GM18520 (cell line): Measurements from ENCODE around the gene METRNL.

Experiments
- ATAC-seq: cut with Tn5 transposase; IDR thresholded peaks from one replicate; pipeline ENCODE4 v1.9.1; 2021; ENCODE audit not compliant: unreplicated experiment

The METRNL gene

DNA sequence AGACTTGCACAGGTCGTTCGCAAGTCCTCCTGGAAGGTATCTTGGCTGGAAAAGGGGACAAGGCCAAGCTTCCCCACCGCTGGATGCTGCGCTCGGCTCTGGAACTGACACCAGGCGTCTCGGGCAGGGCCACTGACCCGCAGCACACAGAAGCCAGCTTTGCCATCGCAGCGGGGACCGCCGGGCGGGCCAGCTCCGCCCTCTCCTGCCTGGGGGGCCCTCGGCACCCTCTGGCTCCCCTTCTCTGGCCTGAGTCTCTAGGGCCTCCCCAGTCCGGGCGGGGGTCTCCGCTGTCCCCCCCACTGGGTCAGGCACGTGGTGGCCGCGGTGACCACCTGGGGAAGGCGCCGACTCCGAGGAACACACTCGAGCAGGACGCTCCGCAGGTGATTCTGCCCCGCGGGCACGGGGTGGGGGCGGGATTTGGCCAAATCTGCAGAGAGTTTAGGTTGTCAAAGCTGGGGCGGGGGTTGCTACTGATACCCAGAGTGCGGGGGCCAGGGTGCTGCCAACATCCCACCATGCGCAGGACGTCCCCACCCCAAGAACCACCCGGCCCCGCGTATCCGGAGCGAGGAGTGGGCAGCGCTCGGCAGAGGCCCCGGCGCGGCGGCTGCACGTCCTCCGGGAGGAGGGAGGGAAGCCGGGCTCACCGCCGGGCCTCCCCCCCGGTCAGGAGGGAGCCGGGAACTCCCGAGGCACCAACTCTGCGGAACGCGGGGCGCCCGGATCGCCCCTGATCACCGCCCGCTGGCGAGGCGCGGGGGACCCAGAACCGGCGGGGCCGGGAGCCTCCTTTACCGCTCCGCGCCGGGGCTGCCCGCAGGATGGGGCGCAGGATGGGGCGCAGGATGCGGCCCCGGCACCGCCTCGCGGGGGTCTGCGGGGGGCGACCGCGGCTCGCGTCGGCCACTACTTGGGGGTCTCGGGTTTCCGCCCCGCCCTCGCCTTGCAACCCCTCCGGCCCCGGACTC is 744 bp upstream of the METRNL start:
- ATAC-seq = no peak

DNA sequence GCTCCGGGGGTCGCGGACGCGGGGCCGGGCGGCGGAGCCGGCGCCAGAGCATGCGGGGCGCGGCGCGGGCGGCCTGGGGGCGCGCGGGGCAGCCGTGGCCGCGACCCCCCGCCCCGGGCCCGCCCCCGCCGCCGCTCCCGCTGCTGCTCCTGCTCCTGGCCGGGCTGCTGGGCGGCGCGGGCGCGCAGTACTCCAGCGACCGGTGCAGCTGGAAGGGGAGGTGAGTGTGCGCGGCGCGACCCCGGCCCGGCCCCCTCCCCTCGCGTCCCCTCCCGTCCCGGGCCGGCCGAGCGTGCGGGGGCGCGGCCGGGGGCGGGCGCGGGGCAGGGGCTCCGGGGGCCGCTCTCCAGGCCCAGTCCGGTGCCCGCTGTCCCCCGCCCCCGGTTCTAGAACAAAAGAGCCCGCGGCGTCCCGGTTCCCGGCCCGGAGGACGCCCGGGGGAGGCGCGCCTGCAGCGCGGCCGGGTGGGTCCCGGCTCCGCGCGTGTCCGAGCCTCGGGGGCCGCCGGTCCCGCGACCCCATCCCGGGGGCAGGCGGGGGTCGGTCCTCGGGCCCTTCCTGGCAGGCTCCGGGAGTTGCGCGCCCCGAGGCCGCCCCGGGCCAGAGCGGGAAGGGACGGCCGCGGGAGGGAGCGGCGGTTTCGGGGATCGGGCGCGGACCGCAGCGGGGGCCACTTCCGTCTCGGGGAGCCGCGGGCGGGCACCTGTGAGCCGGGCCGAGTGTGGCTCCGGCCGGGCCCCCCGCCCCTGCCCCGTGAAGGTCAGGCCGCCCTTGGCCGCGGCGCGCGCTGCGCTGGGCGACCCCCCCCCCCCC is 563 bp downstream of the METRNL start:
- ATAC-seq = no peak

- no peak for ATAC-seq
Measured at GRCh38 chr17:83080579-83080857, 1.1 kb downstream of the METRNL start.

DNA sequence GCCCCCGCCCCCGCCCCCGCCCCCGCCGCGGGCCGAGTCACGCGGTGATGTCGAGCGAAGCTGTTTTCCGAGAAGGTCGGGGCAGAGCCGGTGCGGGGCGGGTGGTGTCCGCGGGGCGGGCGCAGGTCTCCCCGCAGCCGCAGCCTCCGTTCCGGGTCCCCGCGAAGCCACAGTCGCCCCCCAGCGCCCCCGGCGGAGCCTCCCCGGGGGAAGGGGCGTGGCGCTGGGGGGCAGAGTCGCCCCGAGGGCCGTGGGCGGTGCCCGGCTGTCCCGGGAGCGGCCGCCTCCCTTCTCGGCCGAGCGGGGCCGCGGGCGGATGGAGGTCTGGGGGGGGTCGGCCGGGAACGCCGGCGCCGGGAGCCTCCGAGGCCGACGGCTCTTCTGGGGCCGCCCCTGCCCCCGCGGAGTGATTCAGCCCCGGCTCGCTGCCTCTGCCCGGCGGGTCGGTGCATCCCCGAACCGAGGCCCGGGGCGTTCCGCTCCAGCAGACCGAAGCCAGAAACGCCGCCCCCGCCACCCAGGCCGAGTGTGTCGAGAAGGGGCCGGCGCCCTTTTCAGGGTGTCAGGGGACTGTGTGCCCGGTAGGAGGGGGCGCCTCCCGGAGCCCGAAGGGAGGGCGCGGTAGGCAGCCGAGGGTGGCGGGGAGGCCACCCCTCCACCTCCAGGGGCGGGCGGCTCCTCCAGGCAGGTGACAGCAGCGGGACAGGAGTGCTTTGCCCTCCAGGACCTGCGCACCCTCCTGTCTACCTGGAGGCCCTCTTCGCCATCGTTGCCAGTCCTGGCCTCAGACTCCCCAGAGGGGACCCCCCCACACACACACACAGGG is 1.7 kb downstream of the METRNL start:
- no peak for ATAC-seq

DNA sequence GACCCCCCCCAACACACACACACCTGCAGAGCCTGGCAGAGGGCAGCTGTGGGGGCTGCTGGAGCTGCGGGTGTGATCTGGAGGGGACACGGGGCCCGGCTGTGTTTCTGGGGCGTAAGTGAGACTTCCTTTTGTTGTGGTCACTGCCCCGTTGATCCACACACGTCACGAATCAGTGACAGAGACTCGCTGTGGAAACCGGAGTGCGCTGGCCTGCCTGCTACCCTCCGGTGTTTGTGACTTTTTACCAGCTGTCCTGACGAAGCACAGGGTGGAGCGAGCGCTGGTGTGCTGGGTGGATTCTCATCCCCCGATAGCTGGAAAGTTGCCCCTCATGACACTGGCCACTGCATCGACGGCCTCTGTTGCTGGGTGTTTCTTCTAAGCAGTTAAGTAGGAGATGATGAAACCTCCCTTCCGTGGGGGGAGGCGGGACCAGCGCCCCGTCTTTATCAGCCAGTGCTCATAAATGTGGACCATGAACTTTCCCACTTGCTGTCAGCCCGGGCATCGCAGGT is 2.3 kb downstream of the METRNL start:
- no peak for ATAC-seq

GRCh38 chr17:83082424-83082823 is 3.0 kb downstream of the METRNL start:
- no peak for ATAC-seq

- no peak for ATAC-seq
Measured at GRCh38 chr17:83082909-83083367, 3.5 kb downstream of the METRNL start.

- no peak for ATAC-seq
Measured at GRCh38 chr17:83083368-83084201, 4.2 kb downstream of the METRNL start.

GRCh38 chr17:83084214-83084613 is 4.8 kb downstream of the METRNL start:
- ATAC-seq = no peak

- no peak for ATAC-seq
Measured at GRCh38 chr17:83084621-83085056, 5.2 kb downstream of the METRNL start.

DNA sequence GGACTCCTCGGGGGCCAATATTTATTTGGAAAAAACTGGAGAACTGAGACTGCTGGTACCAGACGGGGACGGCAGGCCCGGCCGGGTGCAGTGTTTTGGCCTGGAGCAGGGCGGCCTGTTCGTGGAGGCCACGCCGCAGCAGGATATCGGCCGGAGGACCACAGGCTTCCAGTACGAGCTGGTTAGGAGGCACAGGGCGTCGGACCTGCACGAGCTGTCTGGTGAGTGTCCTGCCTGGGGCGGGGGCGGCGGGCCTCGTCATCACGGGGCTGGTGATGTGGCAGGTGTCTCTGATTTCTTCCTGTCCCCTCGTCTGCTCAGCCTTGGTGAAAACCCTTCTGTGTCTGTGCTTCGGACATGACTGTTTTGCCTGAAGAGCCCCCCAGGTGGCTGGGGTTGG is 5.7 kb downstream of the METRNL start:
- no peak for ATAC-seq

- ATAC-seq = no peak
Measured at GRCh38 chr17:83085526-83086198, 6.3 kb downstream of the METRNL start.

DNA sequence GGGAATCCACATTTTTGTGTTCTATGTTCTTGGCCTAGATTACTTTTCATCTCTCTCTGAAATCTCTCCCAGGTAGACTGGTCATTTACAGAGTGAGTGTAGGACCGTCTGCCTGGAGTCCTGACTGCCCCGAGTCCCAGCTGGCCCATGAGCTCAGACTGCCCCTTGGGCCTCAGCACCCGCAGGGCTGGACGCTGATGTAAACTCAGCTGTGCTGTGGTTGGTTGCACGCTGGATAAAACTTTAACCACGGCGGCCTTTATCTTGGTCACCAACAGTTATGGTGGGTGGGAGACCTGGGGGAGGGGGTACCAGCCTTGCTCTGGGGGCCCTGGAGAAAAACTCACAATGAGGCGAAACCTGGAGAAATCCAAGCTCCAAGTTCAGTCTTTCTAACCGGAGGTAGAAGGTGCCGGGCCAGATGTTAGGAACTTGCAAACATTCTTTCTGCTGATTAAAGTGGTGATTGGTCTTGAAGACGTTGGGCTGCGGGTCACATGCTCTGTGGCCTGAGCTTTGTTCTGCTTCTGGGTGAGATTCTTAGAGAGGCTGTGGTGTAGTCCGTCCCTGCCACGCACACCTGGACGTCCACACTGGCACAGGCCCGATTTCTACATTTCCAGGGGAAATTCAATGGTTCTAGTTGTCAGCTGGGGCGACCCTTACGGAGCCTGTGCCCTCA is 6.9 kb downstream of the METRNL start:
- no peak for ATAC-seq

DNA sequence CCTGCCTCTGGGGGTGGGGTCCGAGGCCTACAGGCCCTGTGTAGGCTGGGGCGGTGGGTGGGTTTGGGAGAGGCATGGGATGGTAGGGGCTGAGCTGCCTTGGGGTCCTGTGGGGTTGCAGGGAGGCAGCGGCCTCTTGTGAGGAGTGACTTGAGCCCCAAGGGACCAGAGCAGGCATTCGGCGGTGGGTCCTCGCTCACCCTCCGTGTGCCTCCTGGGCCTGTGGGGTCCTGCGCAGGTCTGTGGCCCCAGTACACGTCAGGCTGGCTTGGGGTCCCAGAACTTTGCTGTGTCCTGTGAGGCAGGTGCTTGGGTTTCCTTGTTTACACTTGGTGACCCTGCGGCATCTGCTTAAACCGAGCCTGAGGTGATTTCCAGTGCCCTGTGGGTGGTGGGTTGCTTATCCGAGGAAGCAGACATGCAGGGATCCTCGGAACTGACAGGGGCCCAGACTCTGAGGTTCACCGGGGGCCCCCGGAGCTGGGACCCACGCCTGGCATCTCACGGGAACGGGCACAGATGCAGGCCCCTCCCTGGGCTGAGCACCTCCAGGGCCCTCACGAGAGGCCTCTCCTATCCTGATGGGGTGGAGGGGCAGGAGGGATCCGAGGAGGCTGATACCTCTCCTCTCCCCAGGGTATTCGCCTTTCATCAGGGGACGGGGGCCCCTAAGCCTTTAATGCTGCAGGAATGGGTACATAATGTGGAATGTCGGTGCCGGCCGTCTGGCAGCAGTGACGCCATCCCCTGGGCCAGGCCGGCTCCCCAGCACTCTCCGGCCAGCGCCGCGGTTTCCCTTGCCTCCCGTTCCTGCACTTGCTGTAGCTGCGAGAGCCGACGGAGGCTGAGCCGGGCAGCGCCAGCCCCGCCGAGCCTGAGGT is 7.7 kb downstream of the METRNL start:
- no peak for ATAC-seq

DNA sequence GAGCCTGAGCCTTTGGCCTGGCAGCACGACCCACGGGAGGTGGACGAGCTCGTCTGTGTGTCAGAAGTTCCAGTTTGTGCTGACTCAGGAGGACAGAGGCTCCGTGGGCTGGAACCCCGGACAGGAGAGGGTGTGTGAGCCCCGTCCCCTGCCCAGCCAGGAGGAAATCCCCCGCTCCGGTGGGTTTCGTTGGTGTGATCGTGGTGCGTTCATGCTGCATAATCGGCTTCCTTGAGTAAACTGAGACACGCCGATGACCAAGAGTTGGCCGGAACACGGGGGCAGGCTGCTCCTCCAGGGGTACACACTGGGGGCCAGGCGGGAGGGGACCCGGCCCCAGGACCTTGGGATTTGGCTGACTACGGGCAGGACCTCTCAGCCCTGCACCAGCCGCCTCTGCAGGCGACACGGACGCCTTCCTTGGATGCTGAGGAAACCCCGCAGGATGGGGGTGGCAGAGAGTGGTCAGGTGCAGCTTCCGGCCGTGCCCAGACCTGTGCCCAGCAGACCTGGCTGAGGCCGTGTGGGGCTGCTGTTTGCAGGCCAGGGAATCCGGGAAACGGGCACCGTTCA is 8.5 kb downstream of the METRNL start:
- ATAC-seq = no peak

- ATAC-seq = no peak
Measured at GRCh38 chr17:83088451-83088850, 9.0 kb downstream of the METRNL start.

DNA sequence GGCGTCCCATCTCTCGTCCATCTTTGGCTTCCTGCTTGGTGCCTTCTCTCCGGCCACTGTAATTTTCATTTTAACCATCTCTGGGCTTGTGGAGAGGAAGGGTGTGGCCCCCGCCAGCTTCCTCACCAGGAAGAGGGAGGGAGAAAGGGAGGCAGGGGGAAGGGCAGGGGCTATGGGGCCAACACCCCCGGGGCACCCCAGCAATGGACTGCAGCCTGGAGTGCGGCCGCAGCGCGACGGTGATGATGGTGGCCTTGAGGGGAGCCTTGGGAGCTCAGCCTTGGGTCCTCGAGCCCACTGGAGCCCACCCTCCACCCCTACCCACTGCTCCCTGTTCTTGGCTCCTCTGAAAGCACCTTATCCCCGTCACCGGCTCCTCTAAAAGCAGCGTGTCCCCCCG is 9.5 kb downstream of the METRNL start:
- ATAC-seq = no peak
